ENCODE measurements around the gene SUFU.

DNA sequence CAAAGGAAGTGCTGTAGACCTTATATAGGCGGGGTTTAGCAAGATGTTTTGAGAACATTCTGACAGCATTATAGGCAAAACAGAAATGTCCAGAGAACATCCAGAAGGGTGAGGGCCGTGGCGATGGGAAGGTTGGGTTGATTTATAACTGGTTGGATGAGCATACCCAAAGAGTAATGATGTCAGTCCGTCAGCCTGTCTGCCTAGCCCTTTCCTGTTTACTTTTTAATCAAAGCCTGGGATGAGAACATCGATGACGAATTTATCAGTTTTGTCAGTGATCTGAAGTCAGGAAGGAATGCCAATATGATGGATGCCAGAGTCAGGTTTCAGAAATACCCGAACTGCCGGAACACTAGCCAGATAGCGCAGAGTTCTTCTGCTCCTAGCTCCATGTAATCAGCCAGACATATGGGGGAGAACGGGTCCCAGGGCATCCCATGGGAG, 106.7 kb downstream of the SUFU start:
- TF ChIP-seq GATA2 (IDR thresholded peaks at IDR 0.05; ENCODE audit: low read depth, low read length) (no peak), GATA3 (IDR thresholded peaks at IDR 0.05; ENCODE audit: low read depth, low read length) (no peak)

Data from SH-SY5Y (cell line).